ENCODE measurements around the gene KY. TPM values are rescaled to one million over a fixed set of nuclear protein-coding genes. Genes with fewer than 3 reads are reported as not detected.

KY gene
- total RNA-seq, 1 experiment from 2014 or later, result 1.1 TPM

GRCh38 chr3:134617608-134618477, 33.0 kb downstream of the KY start:
- DNase-seq, result no peak
- no peak overlapping the region for H3K4me3 ChIP-seq
- H3K27me3 ChIP-seq, result no peaks in the 10 kb centered on the region
- H3K9me3 ChIP-seq, result no peaks in the 10 kb centered on the region
- H3K36me3 ChIP-seq, result no peaks in the 10 kb centered on the region

- Histone ChIP-seq H3K36me3 (no peaks in the 10 kb centered on the region), H3K27me3 (no peaks in the 10 kb centered on the region), H3K4me3 (no peak overlapping the region), H3K9me3 (no peaks in the 10 kb centered on the region)
- no peak for DNase-seq
Measured at GRCh38 chr3:134615743-134616142, 35.1 kb downstream of the KY start.

- H3K36me3 ChIP-seq, result no peaks in the 10 kb centered on the region
- no peak overlapping the region for H3K4me3 ChIP-seq
- no peaks in the 10 kb centered on the region for H3K9me3 ChIP-seq
- no peaks in the 10 kb centered on the region for H3K27me3 ChIP-seq
- DNase-seq, result no peak
Measured at GRCh38 chr3:134614955-134615354, 35.9 kb downstream of the KY start.

- Histone ChIP-seq H3K4me3 (no peak overlapping the region), H3K27me3 (no peaks in the 10 kb centered on the region), H3K9me3 (no peaks in the 10 kb centered on the region), H3K36me3 (no peaks in the 10 kb centered on the region)
- DNase-seq, result no peak
Measured at GRCh38 chr3:134613006-134613520, 37.8 kb downstream of the KY start.

- no peaks in the 10 kb centered on the region for H3K36me3 ChIP-seq
- no peak for DNase-seq
- H3K9me3 ChIP-seq, result no peaks in the 10 kb centered on the region
- no peaks in the 10 kb centered on the region for H3K27me3 ChIP-seq
- H3K4me3 ChIP-seq, result no peak overlapping the region
Measured at GRCh38 chr3:134611516-134611915, 39.3 kb downstream of the KY start.

GRCh38 chr3:134610432-134611385, 40.1 kb downstream of the KY start:
- Histone ChIP-seq H3K4me3 (no peak overlapping the region), H3K36me3 (no peaks in the 10 kb centered on the region), H3K27me3 (no peaks in the 10 kb centered on the region), H3K9me3 (no peaks in the 10 kb centered on the region)
- no peak for DNase-seq

- H3K36me3 ChIP-seq, result no peaks in the 10 kb centered on the region
- no peaks in the 10 kb centered on the region for H3K9me3 ChIP-seq
- no peaks in the 10 kb centered on the region for H3K27me3 ChIP-seq
- no peak for DNase-seq
- H3K4me3 ChIP-seq, result no peak overlapping the region
Measured at GRCh38 chr3:134609821-134610431, 40.9 kb downstream of the KY start.

GRCh38 chr3:134608771-134609435, 41.9 kb downstream of the KY start:
- H3K36me3 ChIP-seq, result no peaks in the 10 kb centered on the region
- no peak overlapping the region for H3K4me3 ChIP-seq
- H3K9me3 ChIP-seq, result no peaks in the 10 kb centered on the region
- no peaks in the 10 kb centered on the region for H3K27me3 ChIP-seq
- no peak for DNase-seq

- no peaks in the 10 kb centered on the region for H3K27me3 ChIP-seq
- H3K9me3 ChIP-seq, result no peaks in the 10 kb centered on the region
- no peak for DNase-seq
- H3K4me3 ChIP-seq, result no peak overlapping the region
- no peaks in the 10 kb centered on the region for H3K36me3 ChIP-seq
Measured at GRCh38 chr3:134608023-134608770, 42.6 kb downstream of the KY start.

GRCh38 chr3:134607054-134608022, 43.5 kb downstream of the KY start:
- DNase-seq, result no peak
- Histone ChIP-seq H3K9me3 (no peaks in the 10 kb centered on the region), H3K27me3 (no peaks in the 10 kb centered on the region), H3K4me3 (no peak overlapping the region), H3K36me3 (no peaks in the 10 kb centered on the region)

- DNase-seq, result no peak
- Histone ChIP-seq H3K27me3 (no peaks in the 10 kb centered on the region), H3K4me3 (no peak overlapping the region), H3K36me3 (no peaks in the 10 kb centered on the region), H3K9me3 (no peaks in the 10 kb centered on the region)
Measured at GRCh38 chr3:134606033-134607025, 44.5 kb downstream of the KY start.

GRCh38 chr3:134605556-134605955, 45.3 kb downstream of the KY start:
- H3K9me3 ChIP-seq, result no peaks in the 10 kb centered on the region
- H3K36me3 ChIP-seq, result no peaks in the 10 kb centered on the region
- no peaks in the 10 kb centered on the region for H3K27me3 ChIP-seq
- DNase-seq, result no peak
- H3K4me3 ChIP-seq, result no peak overlapping the region

- H3K4me3 ChIP-seq, result no peak overlapping the region
- H3K27me3 ChIP-seq, result no peaks in the 10 kb centered on the region
- H3K36me3 ChIP-seq, result no peaks in the 10 kb centered on the region
- DNase-seq, result no peak
- no peaks in the 10 kb centered on the region for H3K9me3 ChIP-seq
Measured at GRCh38 chr3:134603956-134604355, 46.9 kb downstream of the KY start.

- no peaks in the 10 kb centered on the region for H3K36me3 ChIP-seq
- DNase-seq, result no peak
- no peaks in the 10 kb centered on the region for H3K27me3 ChIP-seq
- no peaks in the 10 kb centered on the region for H3K9me3 ChIP-seq
- no peak overlapping the region for H3K4me3 ChIP-seq
Measured at GRCh38 chr3:134603480-134603879, 47.3 kb downstream of the KY start.
